Urinary bladder (tissue), 4 donors: ENCODE data around the gene RHOBTB1. TPM values are rescaled to one million over a fixed set of nuclear protein-coding genes. Genes with fewer than 3 reads are reported as not detected.

ENCODE experiments used
- DNase-seq: peaks from one replicate; pipeline ENCODE4 v3.0.0-alpha.2; 2015; ENCODE audit errors: extremely low spot score
- H3K27ac ChIP-seq: one replicate; pipeline ENCODE4 v1.5.1; 2013; ENCODE audit warnings: low read depth, mild to moderate bottlenecking, moderate library complexity
- H3K36me3 ChIP-seq: one replicate; pipeline ENCODE4 v1.6.1; 2013; ENCODE audit warnings: mild to moderate bottlenecking, moderate library complexity; ENCODE audit not compliant: insufficient read depth
- H3K4me1 ChIP-seq: one replicate; pipeline ENCODE4 v1.6.1; 2013; ENCODE audit warnings: mild to moderate bottlenecking, moderate library complexity; ENCODE audit not compliant: insufficient read depth
- H3K4me3 ChIP-seq: one replicate; pipeline ENCODE4 v1.5.1; 2013; ENCODE audit warnings: low read depth, low read length
- WGBS: extraction: QIAGEN DNeasy Blood & Tissue Kit; methylation state at CpG from one replicate; pipeline ENCODE4 v1.1.7; 2013; 5-methylcytosine and 5-hydroxymethylcytosine counted together
- polyA plus RNA-seq: library from polyadenylated mRNA; stranded (reverse); fragments of 200-250 nt; gene quantifications from one replicate; pipeline ENCODE4 v1.2.3, GENCODE V29; 2013
- total RNA-seq: library from RNA; depleted of rRNA; stranded (reverse); fragments of >200 nt; gene quantifications from one replicate; pipeline ENCODE4 v1.2.3, GENCODE V29; 2014
- donor health status: healthy with polysubstance abuse.
- donor health status: healthy.

Gene RHOBTB1
- total and polyA plus RNA-seq, 2 donors = 6.7 to 45.8 TPM

DNA sequence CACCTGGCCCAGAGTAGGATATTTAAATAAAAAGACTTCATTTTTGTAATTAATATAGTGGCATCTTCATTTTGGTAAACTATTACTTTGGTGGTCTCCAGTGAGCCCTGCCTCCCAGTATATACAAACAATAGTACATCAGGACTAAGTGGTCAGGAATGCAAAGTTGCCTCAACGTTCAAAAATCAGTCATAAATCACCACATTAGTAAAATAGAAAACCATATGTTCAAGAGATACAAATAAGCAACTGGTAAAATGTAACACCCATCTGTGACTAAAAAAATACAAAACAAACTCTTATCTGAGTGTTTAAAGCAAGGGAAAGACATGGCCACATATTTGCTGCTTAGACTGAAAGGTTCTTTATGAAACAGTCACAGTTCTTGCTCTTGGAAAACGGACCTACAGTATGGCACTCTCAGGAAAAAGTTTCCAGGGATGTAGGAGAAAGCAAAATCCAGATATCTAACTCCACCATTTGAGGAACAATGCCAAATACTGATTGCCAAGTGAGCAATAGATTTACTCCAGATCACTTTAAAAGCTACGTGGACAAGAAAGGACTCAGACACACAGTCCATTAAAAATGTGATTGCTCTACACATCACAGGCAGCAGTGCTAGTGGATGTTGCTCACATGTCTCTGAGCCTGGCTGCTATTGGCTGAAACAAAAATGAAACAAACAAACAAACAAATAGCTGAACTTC lies 15.1 kb upstream of the RHOBTB1 start:
- H3K27ac ChIP-seq = no peak overlapping the region
- WGBS = 21% methylated on average over 3 of the region's 3 CpGs
- no peaks in the 10 kb centered on the region for H3K4me1 ChIP-seq
- H3K4me3 ChIP-seq = no peak overlapping the region
- DNase-seq = no peak
- H3K36me3 ChIP-seq = no peaks in the 10 kb centered on the region

GRCh38 chr10:60957667-60958221 lies 13.8 kb upstream of the RHOBTB1 start:
- Histone ChIP-seq H3K27ac (no peak overlapping the region), H3K4me3 (no peak overlapping the region), H3K36me3 (no peaks in the 10 kb centered on the region), H3K4me1 (no peaks in the 10 kb centered on the region)
- 69% methylated on average over 3 of the region's 3 CpGs for WGBS
- DNase-seq = no peak

DNA sequence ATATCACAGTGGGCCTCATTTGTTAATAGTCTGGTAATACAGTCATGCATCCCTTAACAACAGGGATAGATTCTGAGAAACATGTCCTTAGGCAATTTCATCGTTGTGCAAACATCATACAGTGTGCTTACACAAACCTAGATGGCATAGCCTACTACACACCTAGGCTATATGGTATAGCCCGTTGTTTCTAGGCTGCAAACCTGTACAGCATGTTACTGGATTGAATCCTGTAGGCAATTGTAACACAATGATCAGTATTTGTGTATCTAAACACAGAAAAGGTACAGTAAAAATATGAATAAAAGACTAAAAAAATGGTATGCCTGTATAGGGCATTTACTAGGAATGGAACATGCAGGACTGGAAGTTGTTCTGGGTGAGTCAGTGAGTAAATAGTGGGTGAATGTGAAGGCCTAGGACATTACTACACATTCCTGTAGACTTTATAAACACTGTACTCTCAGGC lies 12.0 kb upstream of the RHOBTB1 start:
- Histone ChIP-seq H3K27ac (no peak overlapping the region), H3K4me3 (no peak overlapping the region), H3K36me3 (no peaks in the 10 kb centered on the region), H3K4me1 (no peaks in the 10 kb centered on the region)
- WGBS = 83% methylated on average over 2 of the region's 2 CpGs
- no peak for DNase-seq

DNA sequence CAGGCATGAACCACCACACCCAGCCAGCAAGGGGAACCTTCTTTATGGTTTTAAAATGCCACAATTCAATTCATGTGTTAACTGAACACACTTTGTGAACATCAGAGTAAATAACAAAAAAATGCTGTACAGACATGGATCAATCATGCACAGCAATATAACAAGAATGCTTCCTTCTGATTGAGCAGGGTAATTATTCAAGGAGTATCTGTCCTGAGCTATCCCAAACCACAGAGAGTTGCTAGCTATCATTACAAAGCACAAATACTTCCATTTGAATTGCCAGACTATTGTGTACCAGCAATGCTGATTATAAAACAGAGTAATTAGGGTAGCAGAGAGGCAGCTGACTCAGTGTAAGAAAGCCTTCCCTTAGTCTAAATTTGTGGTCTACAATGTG lies 11.3 kb upstream of the RHOBTB1 start:
- Histone ChIP-seq H3K4me1 (no peaks in the 10 kb centered on the region), H3K27ac (no peak overlapping the region), H3K4me3 (no peak overlapping the region), H3K36me3 (no peaks in the 10 kb centered on the region)
- DNase-seq = no peak

DNA sequence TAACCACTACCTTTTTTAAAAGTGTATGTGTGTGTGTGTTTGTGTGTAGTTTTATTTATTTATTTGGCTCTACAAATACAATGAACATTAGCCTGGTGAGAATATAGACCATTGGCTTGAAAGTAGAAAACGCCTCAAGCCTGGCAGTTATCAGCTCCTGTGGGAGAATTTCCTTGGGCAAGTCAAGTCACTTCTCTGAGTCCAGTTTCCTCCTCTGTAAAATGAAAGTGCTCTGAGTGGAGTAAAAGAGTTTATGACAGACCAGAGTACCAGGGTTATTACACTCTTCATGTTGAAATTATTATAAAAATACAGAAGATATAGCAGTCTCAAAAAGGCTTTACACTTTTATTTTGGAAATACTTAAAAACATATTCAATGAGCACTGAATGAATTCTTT lies 10.1 kb upstream of the RHOBTB1 start:
- Histone ChIP-seq H3K27ac (no peak overlapping the region), H3K4me3 (no peak overlapping the region), H3K36me3 (no peaks in the 10 kb centered on the region), H3K4me1 (no peaks in the 10 kb centered on the region)
- no peak for DNase-seq
- 74% methylated on average over 1 of the region's 1 CpG for WGBS

- WGBS = 84% methylated on average over 3 of the region's 3 CpGs
- DNase-seq = no peak
- peak overlapping the region; percentile 23 for H3K27ac ChIP-seq
Observed at GRCh38 chr10:60953420-60953819, 9.4 kb upstream of the RHOBTB1 start.

DNA sequence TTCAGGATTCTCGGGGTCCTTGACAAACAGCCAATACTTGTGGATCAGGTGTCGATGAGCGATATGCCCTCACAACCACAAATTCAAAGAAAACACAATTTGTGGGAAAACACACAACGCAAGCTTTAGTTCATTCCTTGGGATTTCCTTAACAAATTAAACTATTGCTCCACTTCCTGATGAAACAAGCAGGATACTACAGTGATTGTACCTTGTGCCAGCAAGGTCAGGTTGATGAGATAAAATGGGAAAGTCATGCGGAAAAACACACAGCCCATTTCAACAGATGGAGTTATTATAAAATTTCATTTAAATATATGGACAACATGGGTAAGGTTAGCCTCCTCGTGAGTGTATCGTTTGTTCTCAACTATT lies 8.8 kb upstream of the RHOBTB1 start:
- no peak for DNase-seq
- Histone ChIP-seq H3K27ac (no peak overlapping the region), H3K4me3 (no peak overlapping the region), H3K36me3 (no peaks in the 10 kb centered on the region), H3K4me1 (no peaks in the 10 kb centered on the region)
- WGBS = 90% methylated on average over 7 of the region's 7 CpGs

More at GRCh38 chr10:60953420-60953819, 9.4 kb upstream of the RHOBTB1 start:
- Histone ChIP-seq H3K4me3 (no peak overlapping the region), H3K4me1 (no peaks in the 10 kb centered on the region), H3K36me3 (no peaks in the 10 kb centered on the region)

DNA sequence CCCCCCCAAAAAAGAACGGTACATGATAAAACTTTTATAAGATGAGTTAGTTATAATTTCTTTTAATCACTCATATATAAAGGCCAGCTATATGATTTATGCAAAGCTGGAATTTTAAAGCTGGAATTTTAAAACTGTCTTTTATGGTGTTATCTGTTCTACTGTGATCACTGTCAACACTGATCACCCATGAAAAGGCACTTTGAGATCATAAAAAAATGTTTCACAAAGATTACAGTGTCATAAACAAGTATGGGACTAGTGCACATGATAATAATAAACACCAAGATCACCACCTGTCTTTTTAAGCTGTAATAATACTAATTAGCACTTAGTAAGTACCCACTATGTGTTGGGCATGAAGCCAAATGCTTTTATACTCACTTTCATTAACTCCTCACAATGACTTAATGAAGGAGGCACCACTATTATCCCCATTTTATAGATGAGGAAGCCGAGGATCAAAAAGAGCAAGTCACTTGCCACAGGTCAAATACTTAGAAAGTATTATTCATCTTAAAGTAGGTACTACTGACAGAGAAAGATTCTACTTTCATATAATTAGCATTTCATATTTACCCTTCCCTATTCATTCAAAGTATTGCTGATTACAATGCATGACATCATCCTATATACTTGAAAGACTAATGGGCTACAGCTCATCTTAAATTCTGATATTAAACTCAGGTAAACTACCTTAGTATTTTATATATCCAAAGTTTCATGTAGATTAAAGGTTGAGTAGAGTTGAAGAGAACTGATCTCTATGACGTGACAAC lies 8.3 kb upstream of the RHOBTB1 start:
- Histone ChIP-seq H3K36me3 (no peaks in the 10 kb centered on the region), H3K4me3 (no peak overlapping the region), H3K27ac (no peak overlapping the region), H3K4me1 (no peaks in the 10 kb centered on the region)
- DNase-seq = no peak
- WGBS = 70% methylated on average over 3 of the region's 3 CpGs

DNA sequence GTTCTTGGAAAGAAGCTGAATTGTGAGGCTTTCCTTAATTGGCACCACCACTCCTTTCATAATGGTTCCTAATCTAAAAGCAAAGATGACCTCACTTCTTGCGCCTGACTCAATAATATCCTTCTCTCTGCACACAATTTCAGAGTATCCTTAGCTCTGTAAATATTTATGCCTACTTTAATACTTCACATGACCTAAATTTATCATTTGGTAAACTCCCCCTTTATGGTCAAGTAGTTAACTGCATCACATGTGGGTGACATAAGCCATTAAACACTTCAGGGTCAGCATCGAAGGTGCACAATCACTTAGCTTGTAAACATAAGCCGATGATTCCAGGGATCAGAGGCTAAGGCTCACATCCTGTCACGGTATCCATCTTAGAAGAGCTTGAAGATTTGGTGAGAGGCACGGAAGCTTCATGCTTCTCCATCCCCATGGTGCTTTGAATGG lies 7.3 kb upstream of the RHOBTB1 start:
- WGBS = 55% methylated on average over 5 of the region's 5 CpGs
- Histone ChIP-seq H3K4me1 (no peaks in the 10 kb centered on the region), H3K27ac (no peak overlapping the region), H3K36me3 (no peaks in the 10 kb centered on the region), H3K4me3 (no peak overlapping the region)
- no peak for DNase-seq

DNA sequence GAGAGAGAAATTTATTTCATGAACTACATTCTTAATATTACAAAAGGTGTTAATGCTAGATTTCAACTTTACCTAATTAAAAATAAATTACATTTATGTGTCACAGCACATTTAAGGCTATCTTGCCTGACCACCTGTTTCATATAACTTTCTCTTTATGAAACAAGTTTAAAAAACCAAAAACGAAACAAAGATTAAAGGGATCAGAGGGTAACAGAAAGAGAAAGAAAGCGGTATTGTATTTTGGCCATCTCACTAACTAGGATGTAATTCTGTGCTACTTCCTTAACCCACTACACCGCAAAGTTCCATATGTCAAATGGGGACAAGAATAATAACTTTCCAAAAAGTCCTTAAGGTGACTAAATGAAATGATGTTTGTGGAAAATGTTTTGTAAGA lies 6.3 kb upstream of the RHOBTB1 start:
- Histone ChIP-seq H3K4me3 (no peak overlapping the region), H3K27ac (no peak overlapping the region), H3K36me3 (no peaks in the 10 kb centered on the region), H3K4me1 (no peaks in the 10 kb centered on the region)
- 70% methylated on average over 3 of the region's 3 CpGs for WGBS
- DNase-seq = no peak

GRCh38 chr10:60948851-60949250 lies 4.9 kb upstream of the RHOBTB1 start:
- 96% methylated on average over 1 of the region's 1 CpG for WGBS
- H3K4me3 ChIP-seq = no peak overlapping the region
- DNase-seq = no peak

GRCh38 chr10:60944910-60945297 lies 919 bp upstream of the RHOBTB1 start:
- DNase-seq = no peak
- H3K36me3 ChIP-seq = no peaks in the 10 kb centered on the region
- no peaks in the 10 kb centered on the region for H3K4me1 ChIP-seq
- H3K4me3 ChIP-seq = peak overlapping the region; percentile 80
- 41% methylated on average over 4 of the region's 4 CpGs for WGBS
- H3K27ac ChIP-seq = peak overlapping the region; percentile 91

More at GRCh38 chr10:60948851-60949250, 4.9 kb upstream of the RHOBTB1 start:
- no peaks in the 10 kb centered on the region for H3K36me3 ChIP-seq
- no peaks in the 10 kb centered on the region for H3K4me1 ChIP-seq
- no peak overlapping the region for H3K27ac ChIP-seq

DNA sequence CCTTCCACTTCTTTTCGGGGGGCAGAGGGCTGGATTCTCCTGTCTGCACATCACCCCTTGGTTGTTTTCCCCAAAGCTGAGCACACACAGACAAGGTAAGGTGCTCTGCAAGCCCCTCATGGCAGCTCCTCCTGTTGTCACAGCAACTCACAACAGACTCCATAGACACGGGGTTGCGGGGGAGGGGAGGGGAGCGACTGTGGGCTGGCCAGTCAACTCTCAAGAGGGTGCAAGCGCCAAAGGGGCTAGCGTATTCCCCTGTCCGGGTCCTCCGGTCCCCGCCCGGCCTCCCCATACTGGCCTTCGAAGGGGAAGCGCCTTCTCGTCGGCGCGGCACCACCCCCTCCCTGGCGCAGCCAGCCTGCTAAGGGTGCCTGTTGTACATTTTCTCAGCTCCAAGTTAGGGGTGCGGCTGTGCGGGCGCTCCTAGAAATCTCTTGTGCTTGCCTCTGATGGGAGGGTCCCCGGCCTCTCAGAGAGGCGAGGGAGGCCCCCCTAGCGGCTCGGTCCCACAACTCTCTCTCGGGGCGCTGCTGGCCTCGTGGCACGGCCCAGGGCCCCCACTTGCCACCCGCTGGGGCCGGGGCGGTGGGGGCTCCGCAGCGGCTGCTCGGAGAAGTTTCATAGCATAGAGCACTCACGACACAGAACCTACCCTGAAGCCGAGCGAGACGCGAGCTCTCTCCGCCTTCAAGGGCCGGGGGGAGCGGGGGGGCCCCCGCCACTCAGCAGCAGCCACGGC lies 498 bp downstream of the RHOBTB1 start:
- Histone ChIP-seq H3K4me3 (peak overlapping the region; percentile 80), H3K27ac (peak overlapping the region; percentile 91), H3K36me3 (no peaks in the 10 kb centered on the region), H3K4me1 (no peaks in the 10 kb centered on the region)
- peak; percentile 69 for DNase-seq
- under 1% methylated on average over 44 of the region's 44 CpGs for WGBS
